K562 (cell line): ENCODE results near the gene WASF2. TPM values are rescaled to one million over a fixed set of nuclear protein-coding genes. Genes with fewer than 3 reads are reported as not detected.

Experiments
- ATAC-seq: fragments of 200-7000 bp; cut with Tn5 transposase; 3 replicates; pipeline ENCODE4 v1.9.1; 2020; ENCODE audit warnings: moderate library complexity
- BruUV-seq: library from RNA; stranded (reverse); fragments of 400-500 nt; replicated peaks from 2 replicates; lab custom pipeline; 2021; lab: Mats Ljungman, UMichigan
- CTCF ChIA-PET: fragments of 300-600 bp; formaldehyde crosslinking; extraction: SDS; loops from one replicate; lab custom pipeline; 2021; ENCODE audit warnings: low intra/inter-chr PET ratio; lab: Yijun Ruan, JAX
- POLR2A ChIA-PET: fragments of 300-600, 350-650 bp; sonication (Branson Sonifier 250); formaldehyde crosslinking; extraction: SDS; loops from one replicate; lab custom pipeline; 2021; ENCODE audit warnings: antibody characterized with exemption, inconsistent platforms; lab: Yijun Ruan, JAX
- DNase-seq, 4 experiments: peaks; one replicate each; pipeline versions ENCODE4 v3.0.0 to v3.0.0-alpha.2; 2011 to 2018; ENCODE audit warnings: low spot score in 3 of 4, mixed read lengths in 3 of 4; ENCODE audit errors: extremely low read depth in 1 of 4
- FAIRE-seq: peaks from 2 replicates; lab custom pipeline; 2011; peaks lifted over from hg19 to GRCh38; lab: Jason Lieb, UNC
- H2AFZ ChIP-seq: 2 replicates; pipeline ENCODE4 v1.6.0; 2011; ENCODE audit warnings: low read depth, low read length, control low read depth, inconsistent platforms
- H3K27ac ChIP-seq: fragments of 200-600 bp; 3 replicates; pipeline ENCODE4 v1.8.0; 2011; ENCODE audit warnings: low read depth, mild to moderate bottlenecking, control low read depth, inconsistent platforms, low read length, moderate library complexity, mixed read lengths; ENCODE audit errors: extremely low read depth
- H3K27me3 ChIP-seq, 2 experiments: fragments of 300-600 bp in 1 of 2; 2 replicates in 1 of 2; 3 replicates in 1 of 2; pipeline versions ENCODE4 v1.6.0 to v1.8.0; 2011; ENCODE audit warnings: inconsistent platforms in 2 of 2, low read length in 2 of 2, mild to moderate bottlenecking in 1 of 2, mixed read lengths in 1 of 2, moderate library complexity in 1 of 2; ENCODE audit not compliant: control insufficient read depth in 2 of 2, insufficient read depth in 2 of 2
- H3K36me3 ChIP-seq: fragments of 300-600 bp; 3 replicates; pipeline ENCODE4 v1.8.0; 2011; ENCODE audit warnings: mild to moderate bottlenecking, low read length, inconsistent platforms; ENCODE audit not compliant: control insufficient read depth, insufficient read depth
- H3K4me1 ChIP-seq, 2 experiments: fragments of 200-600 bp in 1 of 2; replicated peaks in 1 of 2; 2 replicates in 1 of 2; 3 replicates in 1 of 2; pipeline versions ENCODE4 v1.5.1 to v1.8.0; 2011; ENCODE audit warnings: inconsistent platforms in 2 of 2, low read length in 2 of 2, mild to moderate bottlenecking in 1 of 2, mixed read lengths in 1 of 2, moderate library complexity in 1 of 2; ENCODE audit not compliant: control insufficient read depth in 2 of 2, insufficient read depth in 2 of 2
- H3K4me2 ChIP-seq: 2 replicates; pipeline ENCODE4 v1.6.1; 2011; ENCODE audit warnings: low read length, control low read depth, inconsistent platforms, mixed read lengths; ENCODE audit not compliant: insufficient read depth
- H3K4me3 ChIP-seq: fragments of 200-600 bp; sonication (generic), shearing (Covaris generic); 2 replicates; pipeline ENCODE4 v1.5.1; 2016; ENCODE audit warnings: control low read depth, inconsistent platforms
- H3K79me2 ChIP-seq: fragments of 200-600 bp; 3 replicates; pipeline ENCODE4 v1.8.0; 2011; ENCODE audit warnings: low read length, inconsistent platforms; ENCODE audit not compliant: control insufficient read depth, insufficient read depth
- H3K9ac ChIP-seq, 2 experiments: 2 replicates each; pipeline versions ENCODE4 v1.6.0 to v1.6.1; 2011; ENCODE audit warnings: low read depth in 2 of 2, low read length in 2 of 2, control low read depth in 1 of 2, inconsistent platforms in 1 of 2, mild to moderate bottlenecking in 1 of 2, mixed read lengths in 1 of 2; ENCODE audit not compliant: insufficient read depth in 1 of 2
- H3K9me1 ChIP-seq: one replicate; pipeline ENCODE4 v1.6.0; 2011; ENCODE audit warnings: inconsistent platforms, mild to moderate bottlenecking, low read length, moderate library complexity; ENCODE audit not compliant: control insufficient read depth, insufficient read depth
- H3K9me3 ChIP-seq: replicated peaks from 2 replicates; pipeline ENCODE4 v1.5.1; 2011; ENCODE audit warnings: low read depth, low read length, inconsistent platforms; ENCODE audit not compliant: control insufficient read depth, insufficient read depth
- H4K20me1 ChIP-seq: replicated peaks from 2 replicates; pipeline ENCODE4 v1.6.1; 2011; ENCODE audit warnings: low read length, inconsistent platforms, mixed read lengths; ENCODE audit not compliant: control insufficient read depth, insufficient read depth
- BRCA1 ChIP-seq, 2 experiments: fragments of 450-650 bp in 1 of 2; sonication (generic) in 1 of 2; formaldehyde crosslinking in 1 of 2; IDR thresholded peaks; 2 replicates each; pipeline versions ENCODE4 v1.5.0 to v1.6.1; 2017 to 2020; ENCODE audit warnings: mild to moderate bottlenecking in 1 of 2, missing genetic modification reagents in 1 of 2
- HNRNPK ChIP-seq: fragments of 200-400 bp; formaldehyde crosslinking; IDR thresholded peaks from one replicate; pipeline ENCODE4 v1.6.1; 2018; ENCODE audit warnings: mild to moderate bottlenecking, low read depth, low read length; ENCODE audit not compliant: poor library complexity, severe bottlenecking
- NFATC3 ChIP-seq: fragments of 450-650 bp; IDR thresholded peaks from 2 replicates; pipeline ENCODE4 v1.6.1; 2017; ENCODE audit warnings: mild to moderate bottlenecking
- POLR2AphosphoS5 ChIP-seq: IDR thresholded peaks from 2 replicates; pipeline ENCODE4 v1.6.1; 2011; ENCODE audit warnings: mild to moderate bottlenecking, low read depth, low read length, moderate library complexity; ENCODE audit not compliant: control insufficient read depth, insufficient read depth
- ZNF347 ChIP-seq: fragments of 450-650 bp; formaldehyde crosslinking; IDR thresholded peaks from 2 replicates; pipeline ENCODE4 v1.4.0; 2020; ENCODE audit warnings: low read depth, mild to moderate bottlenecking, moderate library complexity
- ZNF780A ChIP-seq: fragments of 250-450 bp; sonication (Bioruptor Pico); IDR thresholded peaks from 2 replicates; pipeline ENCODE4 v1.5.0; 2021; ENCODE audit warnings: mild to moderate bottlenecking
- WGBS: fragments of 100-300 bp; shearing (Covaris generic); methylation state at CpG from one replicate; pipeline ENCODE4 v1.1.6; 2016; ENCODE audit warnings: low coverage, mixed read lengths; ENCODE audit not compliant: insufficient coverage; ENCODE audit errors: missing lambda C conversion rate; 5-methylcytosine and 5-hydroxymethylcytosine counted together
- in situ Hi-C: fragments of 300-500 bp; cut with MboI; formaldehyde crosslinking; loops from 4 replicates; pipeline ENCODE4 v1.15.0; 2018; ENCODE audit warnings: inconsistent platforms, mixed read lengths
- intact Hi-C: fragments of 100-400 bp; cut with micrococcal nuclease; formaldehyde crosslinking; loops from 2 replicates; pipeline ENCODE4 v1.14.2; 2022
- polyA plus RNA-seq, 8 experiments: library from polyadenylated mRNA; depleted of rRNA in 4 of 8; stranded (reverse) in 5 of 8; unstranded in 3 of 8; fragments of >200 nt; fragmentation: Nextera tagmentation in 2 of 8; fragmentation: Illumina TruSeq in 1 of 8; extraction: Ambion mirVana in 2 of 8; extraction: Trizol in 1 of 8; gene quantifications; 2 replicates each; pipeline versions ENCODE4 v1.2.1 to v1.2.3, GENCODE V29; 2011 to 2014; ENCODE audit warnings: inconsistent platforms in 1 of 8, missing spikeins in 1 of 8
- total RNA-seq, 7 experiments: library from RNA; depleted of rRNA in 6 of 7; stranded (reverse); fragments of >200 nt in 6 of 7; fragmentation: Illumina TruSeq in 2 of 7; extraction: Trizol in 2 of 7; gene quantifications; 2 replicates each; pipeline versions ENCODE4 v1.2.1 to v1.2.3, GENCODE V29; 2011 to 2021; ENCODE audit warnings: low replicate concordance in 1 of 7
- TF ChIP-seq, protein P1 (sequence below): fragments of 450-650 bp; IDR thresholded peaks from 2 replicates; pipeline ENCODE4 v1.6.1; 2016; ENCODE audit warnings: low read depth, mild to moderate bottlenecking, moderate library complexity

The WASF2 gene
- total and polyA plus RNA-seq, 9 of the 15 experiments (the other 6 are each of a cell fraction or from before 2014, with no cell fraction given): 8.2 to 163 (median 31.2) TPM

DNA sequence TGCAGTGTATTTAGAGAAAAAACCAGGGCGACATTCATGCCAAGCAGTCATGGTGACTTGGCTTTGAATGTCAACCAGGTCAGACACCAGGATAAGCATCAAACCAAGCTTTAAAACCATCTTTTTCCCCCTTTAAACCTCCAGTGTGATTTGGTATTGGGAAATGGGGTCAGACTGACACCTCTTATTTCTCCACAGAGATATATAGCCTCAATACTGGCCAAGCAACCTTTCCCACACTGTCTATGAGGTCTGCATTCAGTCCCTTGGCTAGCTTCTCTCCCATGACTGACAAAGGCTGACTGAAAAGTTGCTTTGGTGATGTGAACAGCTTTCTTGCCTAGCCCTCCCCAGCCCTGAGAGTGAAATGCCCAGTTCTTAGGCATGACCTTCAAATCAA lies 75.9 kb downstream of the WASF2 start:
- H2AFZ ChIP-seq: no peak overlapping the region
- intact Hi-C loops: no loop called here
- peaks cover 96% of the 10 kb centered on the region for H3K36me3 ChIP-seq
- TF ChIP-seq POLR2AphosphoS5: 0 out of 2 replicates have a peak, but pooled peaks have one; percentile 19
- TF ChIP-seq ZNF780A: no peak
- H3K4me3 ChIP-seq: no peak overlapping the region
- no peaks in the 10 kb centered on the region; a peak in 1 of 5 replicates for H3K4me1 ChIP-seq
- in situ Hi-C loops: no loop called here
- H3K9ac ChIP-seq: no peak overlapping the region
- FAIRE-seq: no peak
- no peaks in the 10 kb centered on the region for H3K27me3 ChIP-seq
- no peak overlapping the region for H3K27ac ChIP-seq
- POLR2A ChIA-PET: interaction anchor here (1.0 to 3.5 kb wide), 3 partner anchors 9 to 16 kb away, joined by 4 to 17 read pairs (median 11); no protein-coding TSS in a partner anchor
- H3K4me2 ChIP-seq: no peak overlapping the region
- no peak for ATAC-seq
- BruUV-seq: no TSS peak
- CTCF ChIA-PET: no interaction called here
- peaks cover 4% of the 10 kb centered on the region; the same call in 1 of the 3 replicates for H3K79me2 ChIP-seq
- no peaks in the 10 kb centered on the region for H4K20me1 ChIP-seq
- whole genome bisulfite sequencing: 92% methylated on average over 1 of the region's 1 CpG
- H3K9me1 ChIP-seq: peaks cover 3% of the 10 kb centered on the region
- H3K9me3 ChIP-seq: no peaks in the 10 kb centered on the region
- DNase-seq: no peak

DNA sequence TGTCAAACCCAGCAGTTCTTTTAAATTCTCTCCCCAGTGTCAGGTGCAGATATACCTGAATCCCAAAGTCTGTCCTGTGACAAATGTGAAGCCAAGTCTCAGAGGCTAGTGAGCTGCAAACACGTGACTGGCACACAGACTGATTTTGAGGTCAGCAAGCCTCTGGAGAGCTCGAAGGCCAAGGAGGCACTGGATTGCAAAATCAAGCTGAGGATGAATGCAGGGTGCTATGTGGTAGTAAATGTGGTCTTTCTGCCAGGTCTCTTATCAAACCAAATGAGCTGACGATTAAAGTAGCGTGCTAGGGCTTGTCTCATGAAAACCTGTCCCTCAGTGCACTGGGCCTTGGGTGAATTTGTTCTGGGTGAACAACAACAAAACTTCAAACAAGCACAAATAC lies 77.0 kb downstream of the WASF2 start:
- WGBS: 95% methylated on average over 4 of the region's 4 CpGs
- DNase-seq: no peak
- Histone ChIP-seq H3K36me3 (peaks cover 94% of the 10 kb centered on the region), H3K4me3 (no peak overlapping the region), H3K27me3 (no peaks in the 10 kb centered on the region), H3K9me3 (no peaks in the 10 kb centered on the region), H4K20me1 (no peaks in the 10 kb centered on the region), H3K4me1 (no peaks in the 10 kb centered on the region), H2AFZ (no peak overlapping the region), H3K79me2 (no peaks in the 10 kb centered on the region), H3K27ac (no peak overlapping the region), H3K4me2 (no peak overlapping the region), H3K9ac (no peak overlapping the region; a peak in 1 of 4 replicates), H3K9me1 (peaks cover 3% of the 10 kb centered on the region)
- intact Hi-C loops (no loop called here), in situ Hi-C loops (no loop called here)
- no peak for ATAC-seq
- ChIA-PET POLR2A (interaction anchor here (0.5 to 3.5 kb wide), 5 partner anchors 8 to 1230 kb away, joined by 3 to 17 read pairs (median 4); partner anchors contain the start of gene TAF12), CTCF (interaction anchor here (0.6 kb wide), 1 partner anchor 191 kb away, joined by 7 read pairs; no protein-coding TSS in a partner anchor)
- TF ChIP-seq, protein P1, sequence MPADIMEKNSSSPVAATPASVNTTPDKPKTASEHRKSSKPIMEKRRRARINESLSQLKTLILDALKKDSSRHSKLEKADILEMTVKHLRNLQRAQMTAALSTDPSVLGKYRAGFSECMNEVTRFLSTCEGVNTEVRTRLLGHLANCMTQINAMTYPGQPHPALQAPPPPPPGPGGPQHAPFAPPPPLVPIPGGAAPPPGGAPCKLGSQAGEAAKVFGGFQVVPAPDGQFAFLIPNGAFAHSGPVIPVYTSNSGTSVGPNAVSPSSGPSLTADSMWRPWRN: no peak
- TF ChIP-seq HNRNPK (no peak), ZNF347 (CRISPR knock-in tag) (no peak), BRCA1 (IDR thresholded peaks at IDR 0.05) (no peak), BRCA1 (CRISPR knock-in tag; IDR thresholded peaks at IDR 0.05) (0 out of 2 replicates have a peak, but pooled peaks have one; percentile 26), NFATC3 (no peak)
- no TSS peak for BruUV-seq
- FAIRE-seq: no peak
